HG02981 (cell line): ENCODE data around the gene PINK1.
A peak's percentile ranks its signal among the peaks of the same experiment; 100 is the strongest.
"Not testable (repeated sequence)": the region's sequence is repeated elsewhere in the genome, so short reads cannot be mapped to it uniquely, and the experiment has no call there.

Source experiments
- ATAC-seq: cut with Tn5 transposase; IDR thresholded peaks from one replicate; pipeline ENCODE4 v1.9.1; 2021; ENCODE audit warnings: mild to moderate bottlenecking, moderate library complexity; ENCODE audit not compliant: unreplicated experiment

PINK1 gene

DNA sequence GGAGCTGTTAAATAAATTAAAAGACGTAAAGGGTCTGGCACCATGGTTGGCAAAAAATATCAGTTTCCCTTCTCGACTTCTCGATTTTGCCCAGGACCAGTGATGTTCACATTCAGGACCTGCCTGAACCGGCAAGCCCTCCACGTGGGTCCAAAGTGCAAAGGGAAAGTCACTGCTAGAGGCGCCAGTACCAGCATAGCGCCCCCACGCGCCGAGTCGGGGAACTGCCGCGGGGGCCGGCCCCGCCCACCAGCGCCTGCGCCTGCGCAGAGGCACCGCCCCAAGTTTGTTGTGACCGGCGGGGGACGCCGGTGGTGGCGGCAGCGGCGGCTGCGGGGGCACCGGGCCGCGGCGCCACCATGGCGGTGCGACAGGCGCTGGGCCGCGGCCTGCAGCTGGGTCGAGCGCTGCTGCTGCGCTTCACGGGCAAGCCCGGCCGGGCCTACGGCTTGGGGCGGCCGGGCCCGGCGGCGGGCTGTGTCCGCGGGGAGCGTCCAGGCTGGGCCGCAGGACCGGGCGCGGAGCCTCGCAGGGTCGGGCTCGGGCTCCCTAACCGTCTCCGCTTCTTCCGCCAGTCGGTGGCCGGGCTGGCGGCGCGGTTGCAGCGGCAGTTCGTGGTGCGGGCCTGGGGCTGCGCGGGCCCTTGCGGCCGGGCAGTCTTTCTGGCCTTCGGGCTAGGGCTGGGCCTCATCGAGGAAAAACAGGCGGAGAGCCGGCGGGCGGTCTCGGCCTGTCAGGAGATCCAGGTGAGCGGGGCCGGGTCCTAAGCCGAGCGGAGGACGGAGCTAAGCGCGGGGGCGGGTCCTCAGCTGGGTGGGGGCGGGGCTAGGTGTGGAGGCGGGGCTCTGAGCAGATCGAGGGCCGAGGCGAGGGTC is at the start of gene PINK1:
Gene PINK1, plus strand, starts transcription at position 269 of the 875 bp plus-strand sequence. Its CDS starts 91 bp downstream, at position 360.
- peak; percentile 55 for ATAC-seq

DNA sequence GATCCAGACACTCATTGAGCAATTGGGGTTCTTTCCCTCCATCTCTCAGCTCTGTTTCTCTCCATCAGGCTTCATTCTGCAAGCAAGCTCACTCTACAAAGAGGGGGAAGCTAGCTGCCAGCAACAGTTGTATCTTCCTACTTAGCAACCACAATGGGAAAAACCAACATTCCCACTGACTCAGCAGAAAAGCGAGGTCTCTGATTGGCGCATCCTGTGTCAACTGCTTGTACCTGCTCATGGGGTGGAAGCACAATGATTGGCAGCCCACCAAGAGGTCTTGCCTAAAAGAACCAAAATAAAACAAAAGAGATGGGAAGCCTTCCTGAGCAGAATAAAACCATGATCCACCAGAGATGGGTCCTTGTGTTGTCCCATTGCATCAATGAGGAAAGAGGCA is 48.4 kb upstream of the PINK1 start:
- no peak for ATAC-seq

DNA sequence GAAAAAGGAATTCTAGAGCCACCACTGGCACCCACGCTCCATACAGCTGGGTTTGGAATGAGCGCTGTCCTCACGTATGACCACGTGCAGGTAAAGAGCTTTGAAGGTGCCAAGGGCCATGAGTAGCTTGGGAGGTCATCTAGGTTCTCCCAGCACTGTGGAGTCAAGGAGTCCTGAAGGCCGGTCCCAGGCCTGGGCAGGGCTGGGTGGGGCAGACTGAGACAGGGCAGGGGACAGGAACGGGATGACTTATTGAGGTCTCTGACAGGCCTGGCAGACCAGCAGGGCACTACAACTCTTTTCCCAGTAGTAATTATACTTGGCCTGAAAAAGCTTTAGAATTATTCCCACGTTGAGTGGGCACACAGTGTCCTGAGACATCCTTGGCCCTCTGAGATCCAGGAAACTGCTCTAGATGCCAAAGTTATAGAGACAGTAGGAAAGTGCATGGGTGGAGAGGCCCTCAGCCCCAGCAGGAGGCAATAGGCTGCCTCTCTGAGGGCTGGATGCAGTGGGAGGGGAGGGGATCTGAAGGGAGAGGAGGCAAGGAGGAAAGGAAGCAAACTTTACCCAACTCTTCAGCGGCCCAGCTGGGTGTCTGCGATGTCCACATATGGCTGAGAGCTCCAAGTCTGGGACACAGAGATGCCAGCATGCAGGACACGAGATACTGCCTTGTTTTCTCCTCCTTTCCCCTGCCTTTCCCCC is 46.2 kb upstream of the PINK1 start:
- no peak for ATAC-seq

DNA sequence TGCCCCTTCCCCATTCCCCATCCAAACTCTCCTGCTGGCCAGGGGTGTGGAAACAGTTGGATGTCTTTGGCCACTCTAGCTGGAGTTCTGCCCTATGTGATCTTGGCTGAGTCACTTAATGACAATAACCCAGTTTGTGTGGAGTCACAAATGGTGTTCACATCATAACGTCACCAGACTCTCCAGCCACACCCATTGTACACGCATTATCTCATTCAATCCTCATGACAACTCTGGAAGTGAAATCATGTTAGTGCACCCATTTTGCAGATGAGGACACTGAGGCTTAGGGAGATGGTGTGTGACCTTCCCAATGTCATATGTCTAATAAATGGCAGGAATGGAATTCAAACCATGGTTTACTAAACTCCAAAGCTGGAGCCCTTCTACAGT is 45.6 kb upstream of the PINK1 start:
- no peak for ATAC-seq

DNA sequence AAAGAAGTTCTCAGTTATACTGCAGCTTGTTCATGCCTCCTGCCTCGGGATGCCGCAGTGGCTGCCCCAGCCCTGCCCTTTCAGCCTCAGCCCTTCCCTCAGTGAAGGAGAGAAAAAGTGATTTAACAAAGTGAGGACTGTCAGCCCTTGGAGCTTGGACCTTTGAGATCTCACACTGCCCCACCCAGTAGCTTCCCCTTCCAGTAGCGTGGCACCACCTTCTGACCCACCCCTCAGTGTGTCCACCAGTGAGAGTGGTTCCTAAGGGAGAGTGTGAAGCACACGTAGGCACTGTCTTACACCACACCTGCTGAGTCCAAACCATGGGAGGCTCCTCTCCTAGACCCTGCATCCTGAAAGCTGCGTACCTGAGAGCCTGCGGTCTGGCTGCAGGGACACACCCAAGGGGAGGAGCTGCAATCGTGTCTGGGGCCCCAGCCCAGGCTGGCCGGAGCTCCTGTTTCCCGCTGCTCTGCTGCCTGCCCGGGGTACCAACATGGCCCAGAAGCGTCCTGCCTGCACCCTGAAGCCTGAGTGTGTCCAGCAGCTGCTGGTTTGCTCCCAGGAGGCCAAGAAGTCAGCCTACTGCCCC is 44.5 kb upstream of the PINK1 start, which contains the start of gene CDA:
Gene CDA, plus strand, starts transcription at position 464 of the 592 bp plus-strand sequence. Its CDS starts 33 bp downstream, at position 497.
- ATAC-seq, result no peak

DNA sequence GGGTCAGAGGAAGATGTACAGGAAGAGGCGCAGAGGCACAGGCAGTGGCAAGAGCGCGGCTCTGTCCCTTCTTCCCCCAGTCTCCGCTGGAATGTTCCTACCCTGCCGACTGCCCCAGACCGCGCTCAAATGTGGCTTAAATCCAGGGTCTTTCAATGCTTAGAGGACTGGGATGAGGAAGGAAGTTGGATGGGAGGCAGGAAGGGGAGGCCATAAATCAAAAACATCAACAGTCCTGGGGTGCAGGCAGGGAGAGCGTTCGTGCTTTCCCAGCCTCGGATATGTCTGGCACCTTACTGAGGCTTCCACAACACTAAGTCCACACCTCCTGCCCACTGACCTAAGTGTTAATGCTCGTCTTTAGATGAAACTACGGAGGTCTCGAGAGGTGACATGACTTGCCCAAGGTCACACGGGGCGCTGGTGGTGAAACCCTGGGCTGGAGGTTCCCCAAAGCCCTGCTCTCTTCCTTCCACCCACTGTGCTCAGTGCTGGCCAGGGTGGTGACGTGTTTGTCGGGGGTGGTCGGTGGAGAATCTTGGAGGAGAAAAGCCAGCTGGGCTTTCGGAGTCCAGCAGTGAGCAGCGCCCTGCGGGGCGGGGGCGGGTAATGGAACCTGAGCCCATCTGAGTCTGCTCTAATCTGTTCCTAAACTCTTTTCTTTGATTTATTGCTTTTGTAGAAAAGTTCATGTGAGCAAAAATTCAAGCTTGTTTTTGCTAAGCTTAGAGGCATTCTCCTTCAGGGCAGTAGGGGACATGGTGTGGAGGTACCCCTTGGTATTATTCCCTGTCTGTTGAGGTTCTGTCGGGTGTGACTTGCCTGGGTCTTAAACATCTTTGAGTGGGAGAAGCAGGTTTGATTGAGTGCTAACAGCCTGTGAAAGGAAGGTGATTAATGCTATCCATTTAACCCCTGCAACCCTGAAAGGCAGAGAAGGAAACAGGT is 43.7 kb upstream of the PINK1 start:
- no peak for ATAC-seq

DNA sequence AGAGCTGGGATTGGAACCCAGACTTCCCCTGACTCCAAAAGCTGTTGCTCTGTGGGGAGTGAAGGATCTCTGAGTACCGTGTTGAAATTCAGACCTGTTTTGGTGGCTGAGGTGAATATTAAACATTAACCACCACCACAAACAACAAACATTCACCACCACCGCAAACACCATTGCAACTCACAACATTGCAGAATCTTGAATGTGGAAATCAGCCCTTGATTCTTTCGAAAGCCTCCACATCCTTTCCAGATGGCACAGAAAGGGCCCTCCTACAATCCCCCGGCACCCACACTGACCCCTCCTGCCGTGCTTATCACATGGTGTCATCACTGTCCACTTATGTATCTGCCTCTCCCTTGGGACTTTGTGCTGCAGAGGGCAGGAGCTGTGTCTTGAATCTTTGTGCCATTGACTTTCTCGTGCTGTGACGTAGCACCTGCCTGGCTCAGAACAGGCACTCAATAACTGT is 42.9 kb upstream of the PINK1 start:
- no peak for ATAC-seq

DNA sequence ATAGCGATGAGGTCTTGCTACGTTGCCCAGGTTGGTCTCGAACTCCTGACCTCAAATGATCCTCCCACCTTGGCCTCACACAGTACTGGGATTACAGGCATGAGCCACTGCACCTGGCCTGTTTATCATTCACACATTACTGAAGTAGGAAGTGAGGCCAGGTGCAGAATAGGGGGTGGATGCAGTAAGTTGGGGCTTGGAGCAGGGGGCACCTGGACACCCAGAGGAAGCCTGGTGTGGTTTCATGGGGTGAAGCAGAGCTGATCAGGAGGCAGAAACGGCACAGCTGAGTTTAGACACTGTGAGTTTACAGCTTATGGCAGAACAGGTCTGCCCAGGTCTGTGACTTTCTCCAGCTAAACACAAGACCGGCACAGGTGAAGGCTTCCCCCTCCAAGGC is 39.5 kb upstream of the PINK1 start:
- ATAC-seq, result no peak

DNA sequence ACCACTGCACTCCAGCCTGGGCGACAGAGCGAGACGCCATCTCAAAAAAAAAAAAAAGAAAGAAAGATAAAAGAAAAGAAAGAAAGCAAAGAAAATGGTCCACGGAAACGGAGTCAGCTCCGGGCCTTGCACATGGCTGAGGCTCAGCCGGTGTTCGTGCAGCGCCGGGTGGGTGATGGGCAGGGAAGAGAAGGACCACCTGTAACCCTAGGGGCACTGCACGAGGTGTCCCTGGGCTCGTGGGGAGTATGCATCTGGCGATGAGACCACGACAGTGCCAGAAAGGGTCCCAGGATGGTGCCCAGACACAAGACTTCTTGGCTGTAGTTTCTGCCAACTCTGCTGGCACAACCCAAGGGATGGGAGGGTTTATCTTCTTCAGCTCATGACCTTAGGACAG is 38.5 kb upstream of the PINK1 start:
- ATAC-seq, result no peak

DNA sequence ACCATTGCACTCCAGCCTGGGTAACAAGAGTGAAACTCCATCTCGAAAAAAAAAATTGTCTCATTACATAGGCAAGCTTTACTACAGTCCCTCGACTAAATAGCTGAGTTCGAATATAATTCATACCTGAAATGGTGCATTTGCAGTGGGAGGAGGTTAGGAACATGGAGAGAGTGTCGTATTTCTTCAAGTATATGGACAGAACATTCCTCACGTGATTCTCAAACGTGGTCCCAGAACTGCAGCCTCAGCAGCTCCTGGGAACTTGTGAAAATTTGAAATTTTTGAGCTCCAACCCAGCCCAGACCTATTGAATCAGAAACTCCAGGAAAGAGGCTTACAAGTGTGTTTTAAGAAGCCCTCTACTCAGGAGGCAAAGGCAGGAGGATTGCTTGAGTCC is 37.2 kb upstream of the PINK1 start:
- no peak for ATAC-seq

DNA sequence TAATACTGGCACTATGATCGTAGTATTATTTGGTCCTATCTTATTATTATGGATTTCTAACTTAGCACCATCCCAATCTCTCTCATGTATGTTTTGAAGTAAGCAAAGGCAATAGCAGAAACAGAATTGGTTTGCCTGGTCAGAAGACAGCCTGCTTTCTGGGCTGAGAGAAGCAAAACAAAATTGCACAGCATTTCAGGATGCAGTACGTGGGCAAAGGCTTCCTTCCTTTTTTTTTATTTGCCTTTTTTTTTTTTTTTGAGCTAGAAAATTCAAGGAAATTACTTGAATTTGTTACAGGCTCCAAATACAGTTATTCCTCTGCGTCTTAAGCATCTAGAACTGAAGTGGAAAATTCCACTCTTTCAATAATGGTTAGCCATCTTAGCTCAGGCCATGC is 35.6 kb upstream of the PINK1 start:
- ATAC-seq, result no peak

DNA sequence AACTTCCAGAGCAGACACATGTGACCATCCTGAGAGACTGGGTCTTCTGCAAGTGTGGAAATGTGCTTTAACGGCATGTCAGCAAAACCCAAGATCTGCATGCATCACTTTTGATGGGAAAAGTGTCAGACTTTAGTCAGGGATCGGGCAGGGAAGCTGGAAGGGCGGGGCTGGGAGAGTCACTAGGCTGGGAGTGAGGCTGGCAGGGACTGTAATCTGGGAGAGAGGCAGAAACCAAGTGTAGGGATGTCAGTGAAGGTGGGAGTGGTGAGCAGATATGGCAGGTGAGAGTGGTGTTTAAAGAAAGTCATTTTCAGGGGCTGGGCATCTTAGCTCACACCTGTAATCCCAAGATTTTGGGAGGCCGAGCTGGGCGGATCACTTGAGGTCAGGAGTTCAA is 33.1 kb upstream of the PINK1 start:
- ATAC-seq, result no peak

DNA sequence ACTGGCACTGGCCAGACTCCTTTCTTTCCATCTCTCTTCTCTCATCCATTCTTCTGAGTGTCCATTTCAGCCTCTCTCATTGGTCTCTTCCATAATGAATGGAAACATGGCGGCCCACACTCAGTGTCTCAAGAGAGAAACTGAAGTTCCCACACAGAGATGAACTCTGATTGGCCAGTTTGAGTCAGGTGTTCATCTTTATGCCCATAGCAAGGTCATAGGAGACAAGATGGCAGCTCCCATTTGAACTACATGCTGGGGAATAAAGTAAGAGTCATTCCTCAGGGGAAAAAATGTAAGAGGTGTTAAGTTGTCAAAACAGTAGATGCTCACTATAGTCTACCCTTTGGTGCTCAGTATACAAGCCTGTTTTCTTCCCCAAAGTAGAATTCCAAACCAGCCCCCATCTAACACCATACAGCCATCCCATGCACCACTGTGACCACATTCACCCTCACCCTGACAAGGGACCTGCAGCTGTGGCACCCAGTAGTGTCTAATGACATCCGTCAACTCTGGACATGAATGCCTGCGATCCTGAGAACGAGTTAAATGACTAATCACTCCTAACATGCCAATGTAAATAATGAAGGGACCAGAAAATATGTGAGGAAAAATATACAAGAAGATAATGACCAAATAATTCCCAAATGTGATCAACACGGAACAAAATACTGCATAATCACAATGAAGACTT is 32.0 kb upstream of the PINK1 start:
- no peak for ATAC-seq

DNA sequence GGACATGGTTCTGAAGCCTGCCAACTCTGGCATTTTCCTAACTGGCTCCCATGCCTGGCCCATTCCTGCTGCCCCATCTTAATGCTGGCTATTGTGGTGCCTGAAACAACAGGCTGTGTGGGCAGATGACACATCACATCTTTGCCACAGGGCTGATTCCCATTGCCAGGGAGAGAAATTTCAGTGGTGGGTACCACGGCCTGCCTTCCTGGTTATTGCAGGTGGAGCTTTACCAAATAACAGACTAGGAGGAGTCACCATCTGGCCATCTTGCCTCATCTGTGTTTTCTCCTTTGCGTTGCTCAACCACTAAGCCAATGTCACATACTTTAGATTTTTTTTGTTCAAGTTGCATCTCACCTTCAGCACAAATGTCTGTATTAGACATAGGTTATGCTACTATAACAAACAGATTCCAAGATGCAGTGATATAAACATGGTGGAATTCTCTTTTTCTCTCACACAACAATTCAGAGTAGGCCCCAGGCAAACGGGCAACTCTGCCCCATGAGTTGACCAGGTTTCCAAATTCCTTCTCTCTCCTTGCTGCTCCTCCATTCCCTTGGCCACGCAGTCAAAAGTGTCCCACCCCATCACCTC is 30.3 kb upstream of the PINK1 start:
- no peak for ATAC-seq

DNA sequence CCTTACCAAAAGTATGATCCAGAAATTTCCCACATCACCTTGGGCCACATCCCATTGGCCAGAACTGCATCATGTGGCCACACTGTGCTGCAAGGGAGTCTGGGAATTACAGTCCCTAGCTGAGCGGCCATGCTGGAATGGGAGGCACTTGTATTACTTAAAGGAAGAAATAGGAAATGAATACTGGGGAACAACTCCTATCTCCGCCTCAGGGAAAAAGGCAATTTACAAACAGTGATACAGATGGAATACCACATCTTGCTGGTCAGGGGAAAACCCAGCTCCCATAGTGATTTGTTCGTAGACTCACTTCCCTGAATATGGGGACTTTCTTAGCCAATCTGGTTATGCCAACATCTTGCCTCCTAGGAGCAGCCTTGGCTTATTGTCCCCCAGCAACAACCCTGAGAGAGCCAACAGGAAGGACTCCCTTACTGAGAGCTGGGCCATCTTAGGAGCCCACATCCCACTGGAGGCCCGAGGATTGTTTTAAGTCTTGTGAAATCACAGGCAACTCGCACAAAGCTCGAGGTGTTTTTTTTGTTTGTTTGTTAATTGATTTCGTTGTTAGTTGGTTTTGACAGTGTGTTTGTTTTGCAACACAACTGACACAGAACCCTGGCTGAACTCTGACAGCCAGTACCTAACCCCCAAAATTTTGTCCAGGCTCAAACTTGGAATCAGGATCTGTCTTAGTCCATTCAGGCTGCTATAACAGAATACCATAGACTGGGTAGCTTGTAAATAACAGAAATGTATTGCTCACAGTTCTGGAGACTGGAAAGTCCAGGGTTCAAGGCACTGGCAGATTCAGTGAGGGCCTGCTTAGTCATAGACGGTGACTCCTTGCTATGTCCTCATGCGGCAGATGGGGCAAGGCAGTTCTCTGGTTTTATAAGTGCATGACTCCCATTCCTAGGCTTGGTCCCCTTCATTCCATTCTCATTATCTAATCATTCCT is 29.5 kb upstream of the PINK1 start:
- ATAC-seq, result no peak

DNA sequence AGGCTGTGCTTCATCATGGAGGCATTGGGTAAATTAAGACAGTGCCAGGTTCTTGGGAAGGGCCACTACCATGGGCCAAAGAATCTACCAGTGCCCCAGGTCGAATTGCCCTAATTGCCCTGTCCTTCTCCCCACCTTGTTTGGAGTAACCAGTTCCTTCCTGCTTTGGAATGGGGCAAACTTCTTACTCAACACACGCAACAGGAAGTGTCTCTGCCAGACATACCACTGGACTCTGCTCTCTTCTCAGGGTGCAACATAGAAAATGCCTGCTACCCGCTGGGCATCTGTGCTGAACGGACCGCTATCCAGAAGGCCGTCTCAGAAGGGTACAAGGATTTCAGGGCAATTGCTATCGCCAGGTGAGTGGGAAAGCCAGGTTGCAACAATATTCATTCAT is 28.6 kb upstream of the PINK1 start:
- ATAC-seq, result no peak

DNA sequence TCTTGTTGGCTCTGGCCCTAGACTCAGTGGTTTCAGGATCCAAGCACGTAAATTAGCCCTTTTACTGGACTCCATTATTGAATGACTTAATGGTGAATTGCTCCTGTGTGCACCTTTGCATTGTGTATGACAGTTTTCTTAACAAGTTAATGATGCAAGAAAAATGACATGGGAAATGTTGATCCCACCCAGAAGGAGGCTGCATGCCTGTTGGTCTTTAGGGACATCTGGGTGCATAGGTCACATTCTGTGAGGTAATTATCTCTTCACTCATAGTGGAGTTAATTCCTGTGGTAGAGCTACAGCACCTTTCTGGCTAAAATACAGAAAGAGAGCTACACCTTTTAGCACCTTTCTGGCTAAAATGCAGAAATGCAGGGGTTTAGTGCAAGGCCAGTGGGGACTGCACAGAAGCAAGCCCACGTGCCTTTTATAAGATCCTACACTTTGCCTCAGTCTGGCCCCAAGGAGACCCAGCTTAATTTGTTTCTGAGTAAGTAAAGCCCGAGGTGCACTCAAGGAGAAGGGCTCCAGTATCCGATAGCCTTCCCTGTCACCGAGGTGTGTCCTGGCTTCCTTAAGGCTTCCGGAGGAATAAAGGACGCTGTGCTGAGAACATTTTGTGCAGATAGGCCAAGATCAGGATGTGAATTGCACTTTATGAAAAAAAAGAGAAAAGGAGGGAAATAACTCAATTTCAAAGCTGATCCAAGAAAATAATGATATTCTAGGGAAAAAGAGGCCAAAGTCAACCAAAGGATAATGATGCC is 26.3 kb upstream of the PINK1 start:
- ATAC-seq, result not testable (repeated sequence)

DNA sequence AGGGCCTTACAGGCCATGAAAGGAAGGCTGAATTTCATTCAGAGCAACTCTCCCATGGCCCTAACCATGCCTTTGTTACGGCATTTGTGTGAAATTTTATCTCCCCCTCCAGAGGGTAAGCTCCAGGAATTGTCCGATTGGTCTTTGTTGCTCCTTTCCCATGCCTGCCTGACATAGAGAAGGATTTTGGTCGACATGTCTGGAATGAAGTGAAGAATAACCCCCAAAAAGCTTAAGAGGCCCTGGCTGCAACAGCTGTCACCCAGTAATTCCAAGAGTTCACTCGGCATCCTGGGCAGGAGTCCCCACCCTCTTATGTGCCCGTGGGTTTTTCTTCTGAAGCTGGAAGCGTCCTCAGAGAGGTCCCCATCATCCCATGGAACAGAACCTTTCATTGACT is 23.7 kb upstream of the PINK1 start:
- ATAC-seq, result no peak
